HG03064 (cell line): Measurements from ENCODE around the gene TSC2.
"Not testable (repeated sequence)": the region's sequence is repeated elsewhere in the genome, so short reads cannot be mapped to it uniquely, and the experiment has no call there.

Source experiments
- ATAC-seq: cut with Tn5 transposase; IDR thresholded peaks from one replicate; pipeline ENCODE4 v1.9.1; 2021; ENCODE audit warnings: low read depth; ENCODE audit not compliant: unreplicated experiment

TSC2 gene

DNA sequence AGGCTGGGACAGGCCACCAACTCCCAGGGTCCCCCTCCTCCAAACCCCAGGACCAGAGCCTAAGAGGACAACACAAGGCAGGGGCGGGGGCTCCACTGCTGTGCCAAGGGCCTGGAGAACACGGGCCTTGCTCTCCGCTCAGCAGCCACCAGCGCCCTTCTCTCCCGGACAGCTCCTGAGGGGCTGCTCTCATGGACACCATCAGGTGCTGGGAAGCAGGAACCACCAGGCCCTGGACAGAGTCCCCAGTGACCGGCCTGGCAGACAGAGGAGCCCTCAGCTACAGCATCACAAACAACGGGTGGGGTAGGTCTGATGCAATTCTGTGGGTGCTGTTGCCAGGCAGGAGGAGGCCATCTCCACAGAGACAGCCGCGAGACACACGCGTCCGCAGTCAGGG lies 86.0 kb downstream of the TSC2 start:
- not testable (repeated sequence) for ATAC-seq

- ATAC-seq = not testable (repeated sequence)
Observed at GRCh38 chr16:2135071-2135470, 87.3 kb downstream of the TSC2 start.

DNA sequence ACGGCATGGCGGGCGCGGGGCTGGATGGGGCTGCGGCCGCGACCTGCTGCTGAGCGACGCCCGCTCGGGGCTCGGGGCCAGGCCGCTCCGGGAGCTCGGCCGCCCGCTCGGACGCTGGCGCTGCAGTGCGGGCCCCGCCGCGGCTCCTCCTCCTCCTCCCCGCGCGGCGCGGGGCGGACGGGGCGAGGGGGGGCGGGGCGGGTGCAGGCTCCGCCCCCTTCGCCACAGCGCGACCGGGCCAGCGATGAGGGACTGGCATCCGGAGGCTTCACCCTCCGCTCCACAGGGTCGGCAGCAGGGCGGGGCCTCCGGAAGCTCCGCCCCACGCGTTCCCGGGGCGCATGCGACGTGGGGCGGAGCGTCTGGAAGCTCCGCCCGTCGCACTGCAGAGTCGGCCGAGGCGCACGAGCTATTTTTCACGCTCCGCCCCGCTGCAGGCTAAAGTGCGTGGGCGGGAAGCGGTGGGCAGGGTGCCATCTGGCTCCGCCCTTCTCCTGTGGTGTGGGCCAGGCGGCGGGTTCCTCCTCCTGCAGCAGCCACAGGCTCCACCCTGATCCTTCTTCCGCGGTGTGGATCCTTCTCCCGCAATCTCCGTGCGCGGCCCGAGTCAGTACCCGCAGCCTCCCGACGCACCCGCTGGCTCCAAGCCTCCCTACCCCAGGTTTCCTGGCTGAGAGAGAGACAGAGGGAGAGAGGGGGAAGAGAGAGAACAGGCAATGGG lies 88.1 kb downstream of the TSC2 start, which contains the start of gene PKD1:
Gene PKD1, minus strand, starts transcription at position 129 of the 721 bp plus-strand sequence. CDS start 209 bp downstream, outside the sequence.
- ATAC-seq = not testable (repeated sequence)
